Measurements from ENCODE around the gene MRGPRD.

The MRGPRD gene

DNA sequence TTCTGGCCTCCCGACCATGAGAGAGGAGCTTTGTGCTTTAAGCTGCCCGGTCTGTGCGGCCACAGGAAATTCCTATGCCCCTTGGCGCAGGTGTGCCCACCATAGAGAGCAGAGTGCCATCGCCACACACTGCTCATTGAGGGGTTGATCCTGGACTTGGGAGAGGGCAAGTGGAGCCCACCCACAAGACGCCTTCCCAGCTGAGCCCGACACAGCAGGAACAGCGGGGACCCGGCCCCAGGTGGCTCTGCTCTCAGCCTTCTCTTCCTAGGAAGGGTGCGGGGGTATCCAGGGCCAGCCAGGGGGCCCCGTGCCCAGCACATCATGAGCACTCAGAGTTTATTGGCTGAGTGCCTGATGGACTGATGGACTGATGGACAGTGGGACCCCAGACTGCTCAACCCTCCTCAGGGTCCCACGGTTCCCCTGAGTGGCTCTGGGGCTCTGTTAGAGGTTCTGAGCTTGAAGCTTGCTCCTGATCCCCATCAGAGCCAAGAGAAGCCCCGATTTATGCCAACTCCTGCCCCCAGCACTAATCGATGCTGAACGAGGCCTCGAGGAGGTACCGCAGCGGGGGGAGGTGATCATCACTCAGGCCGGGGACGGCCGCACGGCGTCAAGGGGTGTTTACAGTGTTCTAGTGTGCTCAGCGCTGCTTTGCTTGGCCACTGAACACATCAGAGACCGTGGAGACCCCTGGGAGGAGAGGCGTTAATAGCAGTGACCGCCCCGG lies 13.5 kb upstream of the MRGPRD start:
- DNase-seq (ENCODE audit: low read depth in 1 of 2, low spot score in 1 of 2) = no peak
- Histone ChIP-seq H3K27ac (replicated peaks) (no peak overlapping the region), H3K4me3 (replicated peaks; ENCODE audit: insufficient read depth, low read length) (no peak overlapping the region), H3K27me3 (ENCODE audit: insufficient read depth, poor library complexity, severe bottlenecking) (peaks cover 2% of the 10 kb centered on the region)
- TF ChIP-seq, protein P1, sequence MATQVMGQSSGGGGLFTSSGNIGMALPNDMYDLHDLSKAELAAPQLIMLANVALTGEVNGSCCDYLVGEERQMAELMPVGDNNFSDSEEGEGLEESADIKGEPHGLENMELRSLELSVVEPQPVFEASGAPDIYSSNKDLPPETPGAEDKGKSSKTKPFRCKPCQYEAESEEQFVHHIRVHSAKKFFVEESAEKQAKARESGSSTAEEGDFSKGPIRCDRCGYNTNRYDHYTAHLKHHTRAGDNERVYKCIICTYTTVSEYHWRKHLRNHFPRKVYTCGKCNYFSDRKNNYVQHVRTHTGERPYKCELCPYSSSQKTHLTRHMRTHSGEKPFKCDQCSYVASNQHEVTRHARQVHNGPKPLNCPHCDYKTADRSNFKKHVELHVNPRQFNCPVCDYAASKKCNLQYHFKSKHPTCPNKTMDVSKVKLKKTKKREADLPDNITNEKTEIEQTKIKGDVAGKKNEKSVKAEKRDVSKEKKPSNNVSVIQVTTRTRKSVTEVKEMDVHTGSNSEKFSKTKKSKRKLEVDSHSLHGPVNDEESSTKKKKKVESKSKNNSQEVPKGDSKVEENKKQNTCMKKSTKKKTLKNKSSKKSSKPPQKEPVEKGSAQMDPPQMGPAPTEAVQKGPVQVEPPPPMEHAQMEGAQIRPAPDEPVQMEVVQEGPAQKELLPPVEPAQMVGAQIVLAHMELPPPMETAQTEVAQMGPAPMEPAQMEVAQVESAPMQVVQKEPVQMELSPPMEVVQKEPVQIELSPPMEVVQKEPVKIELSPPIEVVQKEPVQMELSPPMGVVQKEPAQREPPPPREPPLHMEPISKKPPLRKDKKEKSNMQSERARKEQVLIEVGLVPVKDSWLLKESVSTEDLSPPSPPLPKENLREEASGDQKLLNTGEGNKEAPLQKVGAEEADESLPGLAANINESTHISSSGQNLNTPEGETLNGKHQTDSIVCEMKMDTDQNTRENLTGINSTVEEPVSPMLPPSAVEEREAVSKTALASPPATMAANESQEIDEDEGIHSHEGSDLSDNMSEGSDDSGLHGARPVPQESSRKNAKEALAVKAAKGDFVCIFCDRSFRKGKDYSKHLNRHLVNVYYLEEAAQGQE (IDR thresholded peaks at IDR 0.05; ENCODE audit: insufficient replicate concordance, low read depth) = no peak
- no peak for TF ChIP-seq SPI1 (IDR thresholded peaks at IDR 0.05; ENCODE audit: borderline replicate concordance, low read depth)
- no peak for TF ChIP-seq GABPA (IDR thresholded peaks at IDR 0.05; ENCODE audit: low read depth)
- TF ChIP-seq POLR2AphosphoS5 (IDR thresholded peaks at IDR 0.05; ENCODE audit: low read depth) = no peak
- TF ChIP-seq, protein P2, sequence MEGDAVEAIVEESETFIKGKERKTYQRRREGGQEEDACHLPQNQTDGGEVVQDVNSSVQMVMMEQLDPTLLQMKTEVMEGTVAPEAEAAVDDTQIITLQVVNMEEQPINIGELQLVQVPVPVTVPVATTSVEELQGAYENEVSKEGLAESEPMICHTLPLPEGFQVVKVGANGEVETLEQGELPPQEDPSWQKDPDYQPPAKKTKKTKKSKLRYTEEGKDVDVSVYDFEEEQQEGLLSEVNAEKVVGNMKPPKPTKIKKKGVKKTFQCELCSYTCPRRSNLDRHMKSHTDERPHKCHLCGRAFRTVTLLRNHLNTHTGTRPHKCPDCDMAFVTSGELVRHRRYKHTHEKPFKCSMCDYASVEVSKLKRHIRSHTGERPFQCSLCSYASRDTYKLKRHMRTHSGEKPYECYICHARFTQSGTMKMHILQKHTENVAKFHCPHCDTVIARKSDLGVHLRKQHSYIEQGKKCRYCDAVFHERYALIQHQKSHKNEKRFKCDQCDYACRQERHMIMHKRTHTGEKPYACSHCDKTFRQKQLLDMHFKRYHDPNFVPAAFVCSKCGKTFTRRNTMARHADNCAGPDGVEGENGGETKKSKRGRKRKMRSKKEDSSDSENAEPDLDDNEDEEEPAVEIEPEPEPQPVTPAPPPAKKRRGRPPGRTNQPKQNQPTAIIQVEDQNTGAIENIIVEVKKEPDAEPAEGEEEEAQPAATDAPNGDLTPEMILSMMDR (IDR thresholded peaks at IDR 0.05; ENCODE audit: insufficient read depth, low read length) = no peak

DNA sequence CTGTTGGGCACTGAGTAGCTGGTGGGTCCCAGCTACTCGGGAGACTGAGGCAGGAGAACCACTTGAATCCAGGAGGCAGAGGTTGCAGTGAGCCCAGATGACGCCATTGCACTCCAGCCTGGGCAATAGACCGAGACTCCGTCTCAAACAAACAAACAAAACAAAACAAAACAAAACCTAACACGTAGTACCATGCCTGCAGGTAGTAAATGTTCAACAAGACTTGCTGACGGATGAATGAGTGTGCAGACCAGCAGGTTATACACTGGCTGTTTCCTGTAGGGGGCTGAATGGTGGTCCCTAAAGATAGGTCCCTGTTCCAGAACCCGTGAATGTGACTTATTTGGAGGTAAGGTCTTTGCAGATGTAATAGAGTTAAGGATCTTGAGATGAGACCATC lies 12.8 kb upstream of the MRGPRD start:
- Histone ChIP-seq H3K27ac (replicated peaks) (no peak overlapping the region), H3K27me3 (ENCODE audit: insufficient read depth, poor library complexity, severe bottlenecking) (peaks cover 2% of the 10 kb centered on the region), H3K4me3 (replicated peaks; ENCODE audit: insufficient read depth, low read length) (no peak overlapping the region)
- TF ChIP-seq GABPA (IDR thresholded peaks at IDR 0.05; ENCODE audit: low read depth) (no peak), POLR2AphosphoS5 (IDR thresholded peaks at IDR 0.05; ENCODE audit: low read depth) (no peak), SPI1 (IDR thresholded peaks at IDR 0.05; ENCODE audit: borderline replicate concordance, low read depth) (no peak)
- TF ChIP-seq, protein P1 (IDR thresholded peaks at IDR 0.05; ENCODE audit: insufficient replicate concordance, low read depth) = no peak
- TF ChIP-seq, protein P2 (IDR thresholded peaks at IDR 0.05; ENCODE audit: insufficient read depth, low read length) = no peak
- DNase-seq (ENCODE audit: low read depth in 1 of 2, low spot score in 1 of 2) = no peak

DNA sequence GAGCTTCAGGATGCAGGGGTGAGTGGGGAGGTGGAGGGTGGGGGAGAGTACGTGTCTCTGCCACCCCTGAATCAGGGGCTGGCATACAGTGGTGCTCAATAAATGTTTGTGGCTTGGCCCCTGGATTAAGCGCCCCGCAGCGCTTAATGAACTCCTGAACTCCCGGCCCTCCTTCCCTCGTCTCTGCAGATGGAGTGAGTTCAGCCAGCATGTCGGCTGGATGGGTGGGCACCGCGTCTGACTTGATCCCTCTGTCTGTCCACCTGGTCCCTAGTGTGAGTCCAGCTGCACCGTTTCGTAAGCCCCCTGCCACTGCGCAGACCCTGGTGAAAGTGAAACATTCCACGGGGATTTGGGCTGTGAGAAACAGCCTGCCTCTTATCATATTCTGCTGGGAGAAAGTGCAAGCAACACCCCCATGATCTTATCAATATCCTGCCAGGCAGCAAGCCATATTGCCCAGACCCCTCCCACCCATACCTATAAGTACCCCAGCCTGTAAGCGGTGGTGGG lies 12.0 kb upstream of the MRGPRD start:
- no peak for DNase-seq (ENCODE audit: low read depth in 1 of 2, low spot score in 1 of 2)
- Histone ChIP-seq H3K27ac (replicated peaks) (no peak overlapping the region), H3K27me3 (ENCODE audit: insufficient read depth, poor library complexity, severe bottlenecking) (peaks cover 2% of the 10 kb centered on the region), H3K4me3 (replicated peaks; ENCODE audit: insufficient read depth, low read length) (no peak overlapping the region)
- TF ChIP-seq POLR2AphosphoS5 (IDR thresholded peaks at IDR 0.05; ENCODE audit: low read depth) (no peak), SPI1 (IDR thresholded peaks at IDR 0.05; ENCODE audit: borderline replicate concordance, low read depth) (no peak), GABPA (IDR thresholded peaks at IDR 0.05; ENCODE audit: low read depth) (no peak)
- TF ChIP-seq, protein P2 (IDR thresholded peaks at IDR 0.05; ENCODE audit: insufficient read depth, low read length) = no peak
- TF ChIP-seq, protein P1 (IDR thresholded peaks at IDR 0.05; ENCODE audit: insufficient replicate concordance, low read depth) = no peak

Data from HL-60 (cell line).